CD14-positive monocyte (primary cell): ENCODE results near the gene S100A5. TPM values are rescaled to one million over a fixed set of nuclear protein-coding genes. Genes with fewer than 3 reads are reported as not detected.

Experiments used
- DNase-seq, 3 donors: peaks; one replicate each; pipeline ENCODE4 v3.0.0-alpha.2; 2011 to 2022
- H2AFZ ChIP-seq: 2 replicates; pipeline ENCODE4 v1.6.0; 2012; ENCODE audit warnings: mild to moderate bottlenecking, low read depth, low read length, inconsistent platforms; ENCODE audit not compliant: insufficient read depth, poor library complexity, severe bottlenecking
- H3K27ac ChIP-seq, 2 donors: 1 replicate in 1 of 2; 2 replicates in 1 of 2; pipeline ENCODE4 v1.5.1; 2012 to 2013; ENCODE audit warnings: low read length in 2 of 2, control low read depth in 1 of 2, inconsistent platforms in 1 of 2, low read depth in 1 of 2, mild to moderate bottlenecking in 1 of 2
- H3K27me3 ChIP-seq, 2 donors: one replicate each; pipeline versions ENCODE4 v1.6.0 to v1.6.1; 2011 to 2013; ENCODE audit warnings: low read length in 2 of 2; ENCODE audit not compliant: control insufficient read depth in 2 of 2, insufficient read depth in 2 of 2
- H3K36me3 ChIP-seq, 2 donors: replicated peaks in 1 of 2; 1 replicate in 1 of 2; 2 replicates in 1 of 2; pipeline versions ENCODE4 v1.5.1 to v1.6.1; 2012 to 2013; ENCODE audit warnings: low read length in 2 of 2, control low read depth in 1 of 2, inconsistent platforms in 1 of 2, mild to moderate bottlenecking in 1 of 2; ENCODE audit not compliant: insufficient read depth in 2 of 2, control insufficient read depth in 1 of 2
- H3K4me1 ChIP-seq, 2 donors: 1 replicate in 1 of 2; 2 replicates in 1 of 2; pipeline versions ENCODE4 v1.5.1 to v1.6.1; 2012 to 2013; ENCODE audit warnings: low read length in 2 of 2, control low read depth in 1 of 2, inconsistent platforms in 1 of 2, mild to moderate bottlenecking in 1 of 2, moderate library complexity in 1 of 2; ENCODE audit not compliant: insufficient read depth in 2 of 2, control insufficient read depth in 1 of 2
- H3K4me2 ChIP-seq: replicated peaks from 2 replicates; pipeline ENCODE3; 2012; ENCODE audit warnings: low read length, moderate library complexity, mild to moderate bottlenecking; ENCODE audit not compliant: poor library complexity, severe bottlenecking; ENCODE audit errors: extremely low read depth
- H3K4me3 ChIP-seq, 3 experiments: fragments of 200-600 bp in 1 of 3; sonication (generic) in 1 of 3; replicated peaks in 1 of 3; 1 replicate in 2 of 3; 2 replicates in 1 of 3; pipeline ENCODE4 v1.5.1; 2011 to 2013; ENCODE audit warnings: low read length in 3 of 3, mild to moderate bottlenecking in 3 of 3, control low read depth in 2 of 3, low read depth in 2 of 3, inconsistent platforms in 1 of 3, moderate library complexity in 1 of 3
- H3K79me2 ChIP-seq: 2 replicates; pipeline ENCODE4 v1.6.0; 2012; ENCODE audit warnings: mild to moderate bottlenecking, control low read depth, inconsistent platforms, low read length, moderate library complexity; ENCODE audit not compliant: insufficient read depth
- H3K9ac ChIP-seq: 2 replicates; pipeline ENCODE4 v1.6.0; 2017; ENCODE audit warnings: low read length, mild to moderate bottlenecking; ENCODE audit not compliant: insufficient read depth, poor library complexity, severe bottlenecking
- H3K9me3 ChIP-seq, 2 donors: replicated peaks in 1 of 2; 1 replicate in 1 of 2; 2 replicates in 1 of 2; pipeline versions ENCODE4 v1.5.1 to v1.6.1; 2012 to 2013; ENCODE audit warnings: low read length in 2 of 2, control low read depth in 1 of 2; ENCODE audit not compliant: control insufficient read depth in 1 of 2, insufficient read depth in 1 of 2
- H4K20me1 ChIP-seq: 2 replicates; pipeline ENCODE4 v1.6.0; 2012; ENCODE audit warnings: mild to moderate bottlenecking, low read length, control low read depth, moderate library complexity; ENCODE audit not compliant: insufficient read depth
- H3K27ac Mint-ChIP-seq, 7 donors: one replicate each; pipeline ENCODE4 v1.8.0; 2020; ENCODE audit warnings: mild to moderate bottlenecking in 7 of 7, mixed read lengths in 7 of 7, moderate library complexity in 6 of 7, inconsistent platforms in 2 of 7
- H3K27me3 Mint-ChIP-seq, 3 donors: one replicate each; pipeline ENCODE4 v1.8.0; 2021 to 2022; ENCODE audit warnings: low read depth in 3 of 3, mild to moderate bottlenecking in 3 of 3, mixed read lengths in 3 of 3, moderate library complexity in 3 of 3, inconsistent platforms in 1 of 3
- H3K36me3 Mint-ChIP-seq, 2 donors: one replicate each; pipeline ENCODE4 v1.8.0; 2020; ENCODE audit warnings: mixed read lengths in 2 of 2, inconsistent platforms in 1 of 2, mild to moderate bottlenecking in 1 of 2
- H3K4me1 Mint-ChIP-seq: one replicate; pipeline ENCODE4 v1.8.0; 2020; ENCODE audit warnings: mild to moderate bottlenecking, mixed read lengths
- H3K4me3 Mint-ChIP-seq, 2 donors: one replicate each; pipeline ENCODE4 v1.8.0; 2020; ENCODE audit warnings: mild to moderate bottlenecking in 2 of 2, mixed read lengths in 2 of 2, moderate library complexity in 1 of 2
- H3K9me3 Mint-ChIP-seq, 7 donors: one replicate each; pipeline ENCODE4 v1.8.0; 2020 to 2022; ENCODE audit warnings: mixed read lengths in 7 of 7, mild to moderate bottlenecking in 6 of 7, moderate library complexity in 6 of 7, inconsistent platforms in 2 of 7
- WGBS: methylation state at CpG from one replicate; pipeline ENCODE4 v1.1.5; 2013; ENCODE audit warnings: missing lambda C conversion rate; ENCODE audit not compliant: insufficient coverage; 5-methylcytosine and 5-hydroxymethylcytosine counted together
- intact Hi-C, 2 donors: fragments of 100-400 bp; cut with micrococcal nuclease; formaldehyde crosslinking; loops; one replicate each; pipeline versions ENCODE4 v1.15.0 to v1.15.1; 2023
- polyA plus RNA-seq, 3 donors: library from polyadenylated mRNA; depleted of rRNA in 1 of 3; unstranded in 2 of 3; stranded (reverse) in 1 of 3; fragments of 300-500 nt in 2 of 3; fragments of >200 nt in 1 of 3; fragmentation: Illumina TruSeq in 2 of 3; gene quantifications; 1 replicate in 2 of 3; 2 replicates in 1 of 3; pipeline ENCODE4 v1.2.3, GENCODE V29; 2012 to 2021
- TF ChIP-seq, protein P1 (sequence below): fragments of 200-600 bp; IDR thresholded peaks from one replicate; pipeline ENCODE4 v1.8.0; 2022; ENCODE audit warnings: antibody characterized with exemption, mild to moderate bottlenecking

The S100A5 gene
- polyA plus RNA-seq, 3 donors = 1.4 to 2.1 TPM; not detected in 1

DNA sequence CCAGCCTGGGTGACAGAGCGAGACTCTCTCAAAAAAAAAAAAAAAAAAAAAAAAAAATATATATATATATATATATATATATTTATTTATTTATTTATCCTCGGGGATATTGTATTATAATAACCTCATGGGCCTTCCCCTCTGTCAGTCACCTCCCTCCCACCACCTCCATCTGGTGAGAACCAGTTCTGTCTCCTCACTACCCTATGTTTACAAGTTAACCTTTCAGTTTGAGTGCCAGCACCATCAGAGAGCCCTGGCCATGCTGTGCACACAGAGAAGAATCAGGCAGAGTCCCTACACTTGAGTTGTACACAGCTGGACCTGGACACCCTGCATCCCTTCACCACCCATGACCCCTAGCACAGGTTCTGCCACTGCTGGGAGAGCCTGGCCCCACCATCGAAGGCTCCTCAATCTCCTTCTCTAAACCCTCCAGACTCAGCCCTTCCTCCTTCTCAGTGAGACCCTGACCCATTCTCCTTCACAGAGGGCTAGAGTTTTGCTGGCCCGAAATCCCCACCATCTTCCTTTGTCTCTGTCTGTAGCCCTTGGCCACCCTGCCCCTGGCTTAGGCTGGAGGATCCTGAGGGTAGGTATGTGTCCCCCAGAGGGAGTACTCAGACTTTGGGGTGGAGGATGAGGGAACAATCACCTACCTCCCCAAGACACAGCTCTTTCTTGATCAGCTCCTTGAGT lies 1.2 kb downstream of the S100A5 start:
- H3K9me3 ChIP-seq = no peaks in the 10 kb centered on the region
- Mint-ChIP-seq H3K4me3 (no peak overlapping the region), H3K27me3 (peaks cover 0 to 3% (median 0%) of the 10 kb centered on the region in 3 donors), H3K27ac (peak overlapping the region; percentile 90 to 98 (median 95)), H3K36me3 (peaks cover 35 to 42% of the 10 kb centered on the region in 2 donors), H3K4me1 (peaks cover 85% of the 10 kb centered on the region), H3K9me3 (peaks cover 0 to 1% (median 0%) of the 10 kb centered on the region in 7 donors)
- H3K36me3 ChIP-seq = peaks cover 17 to 24% of the 10 kb centered on the region in 2 donors
- peak overlapping the region in 1 of 2 donors; percentile 91 for H3K27ac ChIP-seq
- H3K27me3 ChIP-seq = no peaks in the 10 kb centered on the region
- peaks cover 40% of the 10 kb centered on the region for H3K79me2 ChIP-seq
- H4K20me1 ChIP-seq = peaks cover 35% of the 10 kb centered on the region
- H3K9ac ChIP-seq = no peak overlapping the region
- H3K4me1 ChIP-seq = peaks cover 75 to 87% of the 10 kb centered on the region in 2 donors
- peak overlapping the region in 1 of 3 experiments; percentile 22 for H3K4me3 ChIP-seq
- no peak overlapping the region for H2AFZ ChIP-seq
- peak overlapping the region; percentile 98 for H3K4me2 ChIP-seq
- intact Hi-C loops = no loop called here
- WGBS = 88% methylated on average over 1 of the region's 4 CpGs
- no peak for DNase-seq
- TF ChIP-seq, protein P1, sequence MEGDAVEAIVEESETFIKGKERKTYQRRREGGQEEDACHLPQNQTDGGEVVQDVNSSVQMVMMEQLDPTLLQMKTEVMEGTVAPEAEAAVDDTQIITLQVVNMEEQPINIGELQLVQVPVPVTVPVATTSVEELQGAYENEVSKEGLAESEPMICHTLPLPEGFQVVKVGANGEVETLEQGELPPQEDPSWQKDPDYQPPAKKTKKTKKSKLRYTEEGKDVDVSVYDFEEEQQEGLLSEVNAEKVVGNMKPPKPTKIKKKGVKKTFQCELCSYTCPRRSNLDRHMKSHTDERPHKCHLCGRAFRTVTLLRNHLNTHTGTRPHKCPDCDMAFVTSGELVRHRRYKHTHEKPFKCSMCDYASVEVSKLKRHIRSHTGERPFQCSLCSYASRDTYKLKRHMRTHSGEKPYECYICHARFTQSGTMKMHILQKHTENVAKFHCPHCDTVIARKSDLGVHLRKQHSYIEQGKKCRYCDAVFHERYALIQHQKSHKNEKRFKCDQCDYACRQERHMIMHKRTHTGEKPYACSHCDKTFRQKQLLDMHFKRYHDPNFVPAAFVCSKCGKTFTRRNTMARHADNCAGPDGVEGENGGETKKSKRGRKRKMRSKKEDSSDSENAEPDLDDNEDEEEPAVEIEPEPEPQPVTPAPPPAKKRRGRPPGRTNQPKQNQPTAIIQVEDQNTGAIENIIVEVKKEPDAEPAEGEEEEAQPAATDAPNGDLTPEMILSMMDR = no peak

DNA sequence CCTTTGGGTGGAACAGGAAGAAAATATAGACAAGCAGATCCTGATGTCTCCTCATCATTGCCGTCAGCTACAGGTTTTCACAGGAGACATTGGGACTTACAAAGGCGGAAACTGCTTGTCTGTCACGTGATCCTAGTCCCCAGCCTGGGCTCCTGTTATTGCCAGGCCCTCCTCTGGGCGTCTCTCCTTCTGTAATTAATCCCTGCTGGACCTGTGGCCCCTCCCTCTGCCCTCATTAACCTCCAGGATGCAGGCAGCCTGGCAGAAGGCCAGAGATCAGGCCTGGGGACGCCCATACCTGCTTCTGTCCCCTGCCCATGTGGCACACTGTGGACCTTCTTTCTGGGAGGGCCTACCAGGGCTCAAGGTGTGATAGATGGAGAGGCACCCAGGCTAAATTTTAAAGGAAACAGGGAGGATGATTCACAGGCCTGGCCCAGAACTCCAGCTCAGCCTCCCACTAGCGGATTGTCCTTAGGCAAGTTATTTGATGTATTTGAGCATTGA lies 2.4 kb downstream of the S100A5 start:
- H3K4me1 Mint-ChIP-seq = peaks cover 85% of the 10 kb centered on the region
- Histone ChIP-seq H3K27me3 (no peaks in the 10 kb centered on the region), H3K27ac (no peak overlapping the region), H3K79me2 (peaks cover 40% of the 10 kb centered on the region), H3K4me1 (peaks cover 75 to 87% of the 10 kb centered on the region in 2 donors), H2AFZ (no peak overlapping the region), H3K9ac (no peak overlapping the region), H3K4me2 (no peak overlapping the region), H3K4me3 (no peak overlapping the region), H3K9me3 (no peaks in the 10 kb centered on the region), H3K36me3 (peaks cover 12 to 17% of the 10 kb centered on the region in 2 donors), H4K20me1 (peaks cover 35% of the 10 kb centered on the region)
- intact Hi-C loops = no loop called here
- peaks cover 34 to 42% of the 10 kb centered on the region in 2 donors for H3K36me3 Mint-ChIP-seq
- H3K9me3 Mint-ChIP-seq = peaks cover 0 to 1% (median 0%) of the 10 kb centered on the region in 7 donors
- peaks cover 0 to 3% (median 0%) of the 10 kb centered on the region in 3 donors for H3K27me3 Mint-ChIP-seq
- TF ChIP-seq, protein P1 = no peak
- DNase-seq = no peak
- 69% methylated on average over 4 of the region's 6 CpGs for WGBS
- no peak overlapping the region for H3K4me3 Mint-ChIP-seq
- peak overlapping the region in 4 of 7 donors; percentile 46 to 68 (median 63) for H3K27ac Mint-ChIP-seq
